Mammary epithelial cell (primary cell): ENCODE results near the gene DNMT3A.

Experiments
- EZH2 ChIP-seq: IDR thresholded peaks from 2 replicates; pipeline ENCODE4 v1.6.1; 2012; ENCODE audit warnings: low read length, inconsistent platforms, borderline replicate concordance
- TF ChIP-seq, protein P1 (sequence below), 2 donors: IDR thresholded peaks in 1 of 2; conservative IDR thresholded peaks in 1 of 2; 2 replicates each; pipeline ENCODE4 v1.5.1; 2011 to 2012; ENCODE audit warnings: inconsistent platforms in 2 of 2, low read length in 2 of 2, mild to moderate bottlenecking in 2 of 2, control low read depth in 1 of 2, low read depth in 1 of 2; ENCODE audit not compliant: insufficient read depth in 1 of 2; ENCODE audit errors: extremely low read depth in 1 of 2

DNA sequence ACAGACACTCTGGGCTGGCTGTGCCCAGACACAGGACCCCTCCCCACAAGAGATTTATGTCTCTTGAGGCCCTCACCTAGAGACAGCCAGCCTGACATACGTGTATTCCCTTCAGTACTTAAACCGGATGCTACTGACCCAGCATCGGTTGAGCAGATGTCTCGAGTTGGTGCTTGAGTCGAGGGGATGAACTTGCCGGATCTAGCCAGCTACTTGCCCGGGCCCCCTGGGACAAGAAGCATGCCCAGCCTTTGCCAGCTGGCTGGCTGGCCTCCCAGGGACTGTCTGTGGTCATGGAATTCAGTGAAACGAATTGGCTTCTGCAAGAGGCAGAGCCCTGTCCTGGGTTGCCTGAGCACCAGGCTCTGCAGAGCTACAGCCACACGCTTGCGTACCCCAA is 36.0 kb downstream of the DNMT3A start:
- TF ChIP-seq, protein P1, sequence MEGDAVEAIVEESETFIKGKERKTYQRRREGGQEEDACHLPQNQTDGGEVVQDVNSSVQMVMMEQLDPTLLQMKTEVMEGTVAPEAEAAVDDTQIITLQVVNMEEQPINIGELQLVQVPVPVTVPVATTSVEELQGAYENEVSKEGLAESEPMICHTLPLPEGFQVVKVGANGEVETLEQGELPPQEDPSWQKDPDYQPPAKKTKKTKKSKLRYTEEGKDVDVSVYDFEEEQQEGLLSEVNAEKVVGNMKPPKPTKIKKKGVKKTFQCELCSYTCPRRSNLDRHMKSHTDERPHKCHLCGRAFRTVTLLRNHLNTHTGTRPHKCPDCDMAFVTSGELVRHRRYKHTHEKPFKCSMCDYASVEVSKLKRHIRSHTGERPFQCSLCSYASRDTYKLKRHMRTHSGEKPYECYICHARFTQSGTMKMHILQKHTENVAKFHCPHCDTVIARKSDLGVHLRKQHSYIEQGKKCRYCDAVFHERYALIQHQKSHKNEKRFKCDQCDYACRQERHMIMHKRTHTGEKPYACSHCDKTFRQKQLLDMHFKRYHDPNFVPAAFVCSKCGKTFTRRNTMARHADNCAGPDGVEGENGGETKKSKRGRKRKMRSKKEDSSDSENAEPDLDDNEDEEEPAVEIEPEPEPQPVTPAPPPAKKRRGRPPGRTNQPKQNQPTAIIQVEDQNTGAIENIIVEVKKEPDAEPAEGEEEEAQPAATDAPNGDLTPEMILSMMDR (conservative IDR thresholded peaks at IDR 0.05 in 1 of 2, IDR thresholded peaks at IDR 0.05 in 1 of 2; ENCODE audit: extremely low read depth in 1 of 2, insufficient read depth in 1 of 2, low read depth in 1 of 2, low read length in 2 of 2) = no peak
- TF ChIP-seq EZH2 = no peak
